ENCODE measurements around the gene DCLRE1A. TPM values are rescaled to one million over a fixed set of nuclear protein-coding genes. Genes with fewer than 3 reads are reported as not detected.

The DCLRE1A gene
- total RNA-seq, 1 experiment from 2014 or later, result 7.7 TPM

DNA sequence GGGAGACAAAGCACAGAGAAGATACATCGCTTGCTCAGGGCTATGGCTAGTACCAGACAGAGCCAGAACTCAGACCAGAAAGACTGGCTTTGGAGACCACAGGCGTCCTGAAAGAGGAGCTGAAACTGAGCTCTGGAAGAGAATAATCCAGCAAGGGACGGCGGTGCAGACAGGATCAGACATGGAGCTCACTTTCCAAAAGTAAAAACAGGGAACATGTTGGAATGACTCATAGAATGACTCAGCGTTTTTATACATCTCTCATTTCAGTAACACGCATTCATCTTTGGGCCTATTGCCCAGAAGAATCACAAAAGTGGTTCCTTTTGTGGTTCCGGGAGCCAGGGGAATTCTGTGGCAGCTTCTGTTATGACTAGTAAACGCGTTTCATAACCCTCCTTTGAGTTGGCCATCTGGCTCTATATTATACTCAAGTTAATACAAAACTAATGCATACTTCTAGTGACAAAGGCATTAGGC, 65.2 kb downstream of the DCLRE1A start:
- POLR2A ChIA-PET (ENCODE audit: unreplicated experiment), result interaction anchor here (0.6 to 0.7 kb wide), 2 partner anchors 9 to 42 kb away, joined by 3 to 7 read pairs; no protein-coding TSS in a partner anchor
- H3K4me1 ChIP-seq (replicated peaks; ENCODE audit: insufficient read depth), result no peaks in the 10 kb centered on the region
- no peaks in the 10 kb centered on the region for H3K36me3 ChIP-seq (ENCODE audit: low read depth)
- no peaks in the 10 kb centered on the region for H3K9me2 ChIP-seq (ENCODE audit: insufficient read depth)
- H3K4me2 ChIP-seq, result no peak overlapping the region
- intact Hi-C loops (cut with micrococcal nuclease; ENCODE audit: unreplicated experiment), result no loop called here
- H2AFZ ChIP-seq, result no peak overlapping the region
- no peaks in the 10 kb centered on the region for H3K79me2 ChIP-seq (ENCODE audit: low read depth)
- H3F3A ChIP-seq (ENCODE audit: insufficient read depth, low read depth), result no peaks in the 10 kb centered on the region
- TF ChIP-seq EZH2 (IDR thresholded peaks at IDR 0.05; ENCODE audit: low read depth) (no peak), CTCF (conservative IDR thresholded peaks at IDR 0.05) (no peak)
- H4K20me1 ChIP-seq (ENCODE audit: insufficient read depth), result no peaks in the 10 kb centered on the region
- no TSS peak for BruUV-seq (replicated peaks)
- no peaks in the 10 kb centered on the region for H3K27me3 ChIP-seq (ENCODE audit: insufficient read depth, low read depth)
- H3K27ac ChIP-seq, result no peak overlapping the region
- no peaks in the 10 kb centered on the region for H3K9me3 ChIP-seq (ENCODE audit: insufficient read depth, low read depth)
- DNase-seq, result peak; percentile 21 to 35
- CTCF ChIA-PET, result no interaction called here
- H3K4me3 ChIP-seq, result no peak overlapping the region

Other genes with a start within 250 kb of the DCLRE1A start
- gene NRAP, start 190.0 kb downstream of the DCLRE1A start, total RNA-seq (2021), result not detected in 2 replicates
- 14.0 and 14.8 TPM in 2 replicates for gene CASP7, start 174.2 kb downstream of the DCLRE1A start, total RNA-seq (2021)
- gene PLEKHS1, start 102.4 kb downstream of the DCLRE1A start, total RNA-seq (2021), result 2.9 and 4.9 TPM in 2 replicates
- gene NHLRC2, start 579 bp upstream of the DCLRE1A start, total RNA-seq (2021), result 22.5 and 22.8 TPM in 2 replicates
- gene ADRB1, start 189.8 kb upstream of the DCLRE1A start, total RNA-seq (2021), result 0.45 and 0.48 TPM in 2 replicates

Measured in PC-9 (cell line).